Chondrocyte (in vitro differentiated cells): Measurements from ENCODE around the gene TMEM53. TPM values are rescaled to one million over a fixed set of nuclear protein-coding genes. Genes with fewer than 3 reads are reported as not detected.
"Not testable (repeated sequence)": the region's sequence is repeated elsewhere in the genome, so short reads cannot be mapped to it uniquely, and the experiment has no call there.

Experiments
- DNase-seq: peaks from one replicate; pipeline ENCODE4 v3.0.0; 2021; ENCODE audit warnings: mixed read lengths, low spot score
- H3K27ac Mint-ChIP-seq: one replicate; pipeline ENCODE4 v1.8.0; 2021; ENCODE audit warnings: mild to moderate bottlenecking, moderate library complexity, mixed read lengths; ENCODE audit not compliant: unreplicated experiment
- H3K27me3 Mint-ChIP-seq: 2 replicates; pipeline ENCODE4 v1.8.0; 2021; ENCODE audit warnings: low read depth, mixed read lengths
- H3K36me3 Mint-ChIP-seq: 2 replicates; pipeline ENCODE4 v1.8.0; 2021; ENCODE audit warnings: low read depth, mixed read lengths
- H3K4me1 Mint-ChIP-seq: 2 replicates; pipeline ENCODE4 v1.8.0; 2021; ENCODE audit warnings: low read depth, mild to moderate bottlenecking, mixed read lengths
- H3K4me3 Mint-ChIP-seq: one replicate; pipeline ENCODE4 v1.8.0; 2021; ENCODE audit warnings: mild to moderate bottlenecking, moderate library complexity, mixed read lengths; ENCODE audit not compliant: unreplicated experiment
- H3K9me3 Mint-ChIP-seq: 2 replicates; pipeline ENCODE4 v1.8.0; 2021; ENCODE audit warnings: low read depth, mixed read lengths
- CTCF ChIP-seq: fragments of 200-600 bp; sonication (generic); IDR thresholded peaks from 2 replicates; pipeline ENCODE4 v1.5.0; 2021; ENCODE audit warnings: antibody characterized with exemption, mild to moderate bottlenecking, moderate library complexity
- total RNA-seq: library from RNA; stranded (reverse); gene quantifications from 3 replicates; pipeline ENCODE4 v1.2.1, GENCODE V29; 2021

Gene TMEM53
- total RNA-seq, 1 donor from 2014 or later = 5.8 TPM

- H3K9me3 Mint-ChIP-seq = no peaks in the 10 kb centered on the region
- no peak overlapping the region for H3K4me3 Mint-ChIP-seq
- no peak for TF ChIP-seq CTCF
- no peaks in the 10 kb centered on the region for H3K36me3 Mint-ChIP-seq
- peaks cover 14% of the 10 kb centered on the region for H3K4me1 Mint-ChIP-seq
- H3K27ac Mint-ChIP-seq = no peak overlapping the region
- H3K27me3 Mint-ChIP-seq = peaks cover 4% of the 10 kb centered on the region
- DNase-seq = no peak
These were observed 31.7 kb upstream of the TMEM53 start for GRCh38 chr1:44705938-44706337.

- Mint-ChIP-seq H3K27ac (no peak overlapping the region), H3K27me3 (no peaks in the 10 kb centered on the region), H3K36me3 (no peaks in the 10 kb centered on the region)
These were observed 31.2 kb upstream of the TMEM53 start for GRCh38 chr1:44705470-44705869.

GRCh38 chr1:44701141-44701573 is 26.9 kb upstream of the TMEM53 start:
- Mint-ChIP-seq H3K4me3 (no peak overlapping the region), H3K9me3 (no peaks in the 10 kb centered on the region), H3K27me3 (no peaks in the 10 kb centered on the region), H3K27ac (no peak overlapping the region), H3K36me3 (no peaks in the 10 kb centered on the region), H3K4me1 (no peaks in the 10 kb centered on the region)
- no peak for DNase-seq
- no peak for TF ChIP-seq CTCF

More at GRCh38 chr1:44705470-44705869, 31.2 kb upstream of the TMEM53 start:
- TF ChIP-seq CTCF = no peak
- DNase-seq = no peak
- Mint-ChIP-seq H3K4me3 (no peak overlapping the region), H3K9me3 (no peaks in the 10 kb centered on the region), H3K4me1 (peaks cover 14% of the 10 kb centered on the region)

- no peaks in the 10 kb centered on the region for H3K27me3 Mint-ChIP-seq
- no peak for TF ChIP-seq CTCF
- DNase-seq = no peak
- H3K9me3 Mint-ChIP-seq = no peaks in the 10 kb centered on the region
- H3K27ac Mint-ChIP-seq = no peak overlapping the region
- H3K36me3 Mint-ChIP-seq = no peaks in the 10 kb centered on the region
- H3K4me3 Mint-ChIP-seq = no peak overlapping the region
- no peaks in the 10 kb centered on the region for H3K4me1 Mint-ChIP-seq
These were observed 26.3 kb upstream of the TMEM53 start for GRCh38 chr1:44700573-44700972.

GRCh38 chr1:44699375-44699774 is 25.1 kb upstream of the TMEM53 start:
- H3K36me3 Mint-ChIP-seq, H3K4me1 Mint-ChIP-seq, DNase-seq, H3K9me3 Mint-ChIP-seq, H3K27ac Mint-ChIP-seq, H3K27me3 Mint-ChIP-seq, H3K4me3 Mint-ChIP-seq: not testable (repeated sequence)

- no peaks in the 10 kb centered on the region for H3K4me1 Mint-ChIP-seq
- no peaks in the 10 kb centered on the region for H3K9me3 Mint-ChIP-seq
- no peak overlapping the region for H3K27ac Mint-ChIP-seq
- no peak overlapping the region for H3K4me3 Mint-ChIP-seq
- no peaks in the 10 kb centered on the region for H3K36me3 Mint-ChIP-seq
- TF ChIP-seq CTCF = no peak
- H3K27me3 Mint-ChIP-seq = no peaks in the 10 kb centered on the region
- DNase-seq = no peak
These were observed 23.9 kb upstream of the TMEM53 start for GRCh38 chr1:44698138-44698537.
